NOMO-1 (cell line): ENCODE measurements around the gene FAM83G.

Experiments used
- DNase-seq, 2 experiments: peaks; one replicate each; lab custom pipeline; 2025; ENCODE audit not compliant: unreplicated experiment in 2 of 2; lab: John Stamatoyannopoulos, UW

The FAM83G gene

GRCh38 chr17:18993905-18994526 is 10.5 kb downstream of the FAM83G start:
- DNase-seq = no peak

GRCh38 chr17:18992454-18993130 is 12.0 kb downstream of the FAM83G start:
- DNase-seq = no peak

- no peak for DNase-seq
Measured at GRCh38 chr17:18991531-18992315, 12.8 kb downstream of the FAM83G start.

- no peak for DNase-seq
Measured at GRCh38 chr17:18990331-18990730, 14.2 kb downstream of the FAM83G start.

- no peak for DNase-seq
Measured at GRCh38 chr17:18988546-18989173, 15.9 kb downstream of the FAM83G start.

GRCh38 chr17:18987862-18988545 is 16.6 kb downstream of the FAM83G start:
- DNase-seq = no peak

- DNase-seq = no peak
Measured at GRCh38 chr17:18987230-18987610, 17.3 kb downstream of the FAM83G start.

GRCh38 chr17:18986541-18987229 is 17.9 kb downstream of the FAM83G start:
- DNase-seq = no peak

- no peak for DNase-seq
Measured at GRCh38 chr17:18985475-18985874, 19.1 kb downstream of the FAM83G start.

- no peak for DNase-seq
Measured at GRCh38 chr17:18984273-18985114, 20.1 kb downstream of the FAM83G start.

- DNase-seq = no peak
Measured at GRCh38 chr17:18981642-18982424, 22.7 kb downstream of the FAM83G start.

- no peak for DNase-seq
Measured at GRCh38 chr17:18981335-18981641, 23.3 kb downstream of the FAM83G start.

- DNase-seq = no peak
Measured at GRCh38 chr17:18980682-18981334, 23.8 kb downstream of the FAM83G start.

- no peak for DNase-seq
Measured at GRCh38 chr17:18978655-18979054, 25.9 kb downstream of the FAM83G start.

- DNase-seq = no peak
Measured at GRCh38 chr17:18978050-18978449, 26.5 kb downstream of the FAM83G start.

GRCh38 chr17:18977646-18978045 is 26.9 kb downstream of the FAM83G start:
- DNase-seq = no peak

GRCh38 chr17:18977021-18977420 is 27.5 kb downstream of the FAM83G start:
- DNase-seq = no peak

GRCh38 chr17:18976201-18976600 is 28.4 kb downstream of the FAM83G start:
- DNase-seq = no peak
